GM18507 (cell line): Measurements from ENCODE around the gene CREG1.

ENCODE experiments used
- DNase-seq: peaks from one replicate; pipeline ENCODE4 v3.0.0; 2011; ENCODE audit warnings: low read depth; ENCODE audit not compliant: insufficient read length; ENCODE audit errors: extremely low spot score
- FAIRE-seq: peaks from 2 replicates; lab custom pipeline; 2011; peaks lifted over from hg19 to GRCh38; lab: Jason Lieb, UNC

CREG1 gene

GRCh38 chr1:167538657-167539056 lies 14.9 kb downstream of the CREG1 start:
- DNase-seq (no peak), FAIRE-seq (peak; percentile 29)

GRCh38 chr1:167533851-167534300 lies 19.7 kb downstream of the CREG1 start:
- DNase-seq (peak; percentile 57), FAIRE-seq (peak; percentile 79)

GRCh38 chr1:167532964-167533824 lies 20.4 kb downstream of the CREG1 start:
- DNase-seq (no peak), FAIRE-seq (no peak)

- DNase-seq (no peak), FAIRE-seq (no peak)
Observed at GRCh38 chr1:167532375-167532774, 21.2 kb downstream of the CREG1 start.

- FAIRE-seq (no peak), DNase-seq (no peak)
Observed at GRCh38 chr1:167529829-167530474, 23.6 kb downstream of the CREG1 start.

GRCh38 chr1:167528057-167528728 lies 25.4 kb downstream of the CREG1 start:
- FAIRE-seq (no peak), DNase-seq (no peak)

- FAIRE-seq (no peak), DNase-seq (no peak)
Observed at GRCh38 chr1:167526667-167527383, 26.7 kb downstream of the CREG1 start.

- DNase-seq, result no peak
Observed at GRCh38 chr1:167524651-167525050, 28.9 kb downstream of the CREG1 start.

GRCh38 chr1:167522246-167522645 lies 31.3 kb downstream of the CREG1 start:
- DNase-seq, result no peak
- no peak for FAIRE-seq

More at GRCh38 chr1:167524651-167525050, 28.9 kb downstream of the CREG1 start:
- no peak for FAIRE-seq

GRCh38 chr1:167520711-167521206 lies 32.8 kb downstream of the CREG1 start:
- DNase-seq (no peak), FAIRE-seq (no peak)

GRCh38 chr1:167518331-167518700 lies 35.2 kb downstream of the CREG1 start, which contains the start of gene CD247:
Gene CD247 (minus strand): TSS chr1:167518529. CDS start chr1:167518465, 64 bp downstream.
- DNase-seq (no peak), FAIRE-seq (peak; percentile 33)

GRCh38 chr1:167517535-167518330 lies 35.8 kb downstream of the CREG1 start:
- DNase-seq (no peak), FAIRE-seq (no peak)

GRCh38 chr1:167516404-167517388 lies 36.9 kb downstream of the CREG1 start:
- DNase-seq, result no peak
- FAIRE-seq, result no peak

GRCh38 chr1:167515893-167516321 lies 37.7 kb downstream of the CREG1 start:
- FAIRE-seq (no peak), DNase-seq (no peak)

- FAIRE-seq (no peak), DNase-seq (no peak)
Observed at GRCh38 chr1:167515461-167515860, 38.1 kb downstream of the CREG1 start.

GRCh38 chr1:167514288-167514687 lies 39.3 kb downstream of the CREG1 start:
- no peak for DNase-seq
- no peak for FAIRE-seq

- no peak for FAIRE-seq
Observed at GRCh38 chr1:167512046-167512654, 41.4 kb downstream of the CREG1 start.

More at GRCh38 chr1:167512046-167512654, 41.4 kb downstream of the CREG1 start:
- DNase-seq, result no peak
